ENCODE measurements around the gene S100A2.
A peak's percentile ranks its signal among the peaks of the same experiment; 100 is the strongest.

Gene S100A2

DNA sequence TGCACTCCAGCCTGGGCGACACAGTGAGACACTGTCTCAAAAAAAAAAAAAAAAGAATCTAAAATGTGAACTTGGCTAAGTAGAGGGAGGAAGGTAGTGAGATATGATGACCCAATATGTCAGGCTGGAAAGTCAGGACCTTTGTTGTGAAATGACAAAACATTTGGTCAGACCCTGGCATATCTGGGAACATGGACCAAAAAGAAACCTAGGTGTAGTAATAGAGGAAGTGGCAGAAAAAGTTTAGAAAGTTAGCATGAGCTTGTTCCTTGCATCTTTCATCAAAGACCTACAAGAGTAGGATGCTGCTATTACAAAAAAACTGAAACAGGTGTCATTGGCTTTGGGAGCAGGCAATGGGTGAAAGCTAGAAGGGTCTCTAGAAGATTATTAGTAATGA is 9.3 kb downstream of the S100A2 start:
- DNase-seq (ENCODE audit: low read depth): no peak
- no peak overlapping the region for H3K4me3 ChIP-seq (ENCODE audit: low read depth, low read length)
- TF ChIP-seq, protein P1, sequence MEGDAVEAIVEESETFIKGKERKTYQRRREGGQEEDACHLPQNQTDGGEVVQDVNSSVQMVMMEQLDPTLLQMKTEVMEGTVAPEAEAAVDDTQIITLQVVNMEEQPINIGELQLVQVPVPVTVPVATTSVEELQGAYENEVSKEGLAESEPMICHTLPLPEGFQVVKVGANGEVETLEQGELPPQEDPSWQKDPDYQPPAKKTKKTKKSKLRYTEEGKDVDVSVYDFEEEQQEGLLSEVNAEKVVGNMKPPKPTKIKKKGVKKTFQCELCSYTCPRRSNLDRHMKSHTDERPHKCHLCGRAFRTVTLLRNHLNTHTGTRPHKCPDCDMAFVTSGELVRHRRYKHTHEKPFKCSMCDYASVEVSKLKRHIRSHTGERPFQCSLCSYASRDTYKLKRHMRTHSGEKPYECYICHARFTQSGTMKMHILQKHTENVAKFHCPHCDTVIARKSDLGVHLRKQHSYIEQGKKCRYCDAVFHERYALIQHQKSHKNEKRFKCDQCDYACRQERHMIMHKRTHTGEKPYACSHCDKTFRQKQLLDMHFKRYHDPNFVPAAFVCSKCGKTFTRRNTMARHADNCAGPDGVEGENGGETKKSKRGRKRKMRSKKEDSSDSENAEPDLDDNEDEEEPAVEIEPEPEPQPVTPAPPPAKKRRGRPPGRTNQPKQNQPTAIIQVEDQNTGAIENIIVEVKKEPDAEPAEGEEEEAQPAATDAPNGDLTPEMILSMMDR (IDR thresholded peaks at IDR 0.05; ENCODE audit: low read depth, low read length, missing control alignments): no peak

DNA sequence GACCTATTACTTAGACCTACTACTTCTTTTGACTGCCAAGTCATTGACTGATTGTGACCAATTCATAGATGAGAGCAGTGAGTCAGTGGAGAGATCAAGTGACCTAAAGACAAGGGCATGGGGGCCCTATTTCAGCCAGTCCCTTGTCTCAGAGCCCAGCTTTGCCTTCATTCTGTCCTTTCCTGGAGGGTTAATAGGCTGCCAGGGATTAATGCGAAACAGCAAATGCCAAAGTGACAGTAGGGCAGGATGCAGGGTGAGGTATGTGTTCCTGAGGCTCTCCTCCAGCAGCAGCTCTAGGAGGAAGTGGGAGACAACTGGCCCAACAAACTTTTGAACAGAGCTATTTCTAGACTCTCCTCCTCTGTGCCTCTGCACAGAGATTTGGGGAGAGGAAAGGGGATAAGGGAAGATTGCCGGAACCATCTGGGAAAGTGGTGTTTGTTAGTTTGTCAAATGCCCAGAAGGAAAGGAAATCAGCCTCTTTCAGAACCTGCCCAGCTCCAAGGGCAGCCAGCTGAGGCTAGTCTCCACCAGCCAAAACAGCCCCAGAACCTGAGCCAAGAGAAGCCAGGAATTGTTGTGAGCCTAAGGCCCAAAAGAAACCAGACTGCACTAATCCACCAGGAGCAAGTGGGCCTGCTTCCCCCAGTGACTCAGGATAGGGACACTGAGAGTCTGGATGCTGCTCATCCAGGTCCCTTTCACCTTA is 11.7 kb downstream of the S100A2 start:
- TF ChIP-seq, protein P1 (IDR thresholded peaks at IDR 0.05; ENCODE audit: low read depth, low read length, missing control alignments): no peak
- H3K4me3 ChIP-seq (ENCODE audit: low read depth, low read length): no peak overlapping the region
- DNase-seq (ENCODE audit: low read depth): no peak

DNA sequence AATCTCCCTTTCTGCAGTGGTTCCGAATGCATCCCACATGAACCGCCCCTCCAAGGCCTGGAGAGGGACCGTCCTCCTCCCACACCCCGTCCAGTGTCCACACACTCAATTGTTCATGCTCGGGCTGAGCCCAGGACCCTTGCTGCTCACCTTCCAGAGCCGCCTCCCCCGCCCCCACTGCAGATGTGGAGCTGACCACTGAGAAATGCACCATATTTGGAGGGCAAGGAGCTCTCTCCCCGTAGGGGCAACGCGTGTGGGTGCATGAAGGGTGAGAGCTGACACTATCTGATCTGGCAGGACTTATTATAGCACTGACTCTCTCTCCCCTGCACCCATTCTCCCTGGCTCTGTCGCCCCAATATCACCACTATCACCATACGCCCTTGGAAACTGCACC is 12.5 kb downstream of the S100A2 start:
- TF ChIP-seq, protein P1 (IDR thresholded peaks at IDR 0.05; ENCODE audit: low read depth, low read length, missing control alignments): no peak
- no peak overlapping the region for H3K4me3 ChIP-seq (ENCODE audit: low read depth, low read length)
- DNase-seq (ENCODE audit: low read depth): no peak

DNA sequence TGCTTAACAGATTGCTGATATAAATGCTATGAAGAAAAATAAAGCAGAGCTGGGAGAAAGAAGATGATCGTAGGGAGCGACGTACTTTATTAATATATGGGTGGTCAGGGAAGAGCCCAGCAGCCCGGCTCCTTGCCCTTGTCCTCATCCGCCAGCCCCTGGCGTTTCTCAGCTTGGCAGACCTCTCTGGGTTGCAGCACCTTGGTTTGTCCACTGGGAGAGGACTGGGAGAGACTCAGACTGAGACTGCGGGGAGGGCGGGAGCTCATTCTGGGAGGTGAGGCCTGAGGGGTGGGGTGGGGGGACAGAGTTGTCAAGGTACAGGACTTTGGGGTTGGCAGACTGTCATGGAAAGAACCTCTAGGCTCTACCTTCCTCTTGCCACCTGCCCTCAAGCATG is 13.3 kb downstream of the S100A2 start:
- DNase-seq (ENCODE audit: low read depth): no peak
- no peak overlapping the region for H3K4me3 ChIP-seq (ENCODE audit: low read depth, low read length)
- TF ChIP-seq, protein P1 (IDR thresholded peaks at IDR 0.05; ENCODE audit: low read depth, low read length, missing control alignments): peak; percentile 1

DNA sequence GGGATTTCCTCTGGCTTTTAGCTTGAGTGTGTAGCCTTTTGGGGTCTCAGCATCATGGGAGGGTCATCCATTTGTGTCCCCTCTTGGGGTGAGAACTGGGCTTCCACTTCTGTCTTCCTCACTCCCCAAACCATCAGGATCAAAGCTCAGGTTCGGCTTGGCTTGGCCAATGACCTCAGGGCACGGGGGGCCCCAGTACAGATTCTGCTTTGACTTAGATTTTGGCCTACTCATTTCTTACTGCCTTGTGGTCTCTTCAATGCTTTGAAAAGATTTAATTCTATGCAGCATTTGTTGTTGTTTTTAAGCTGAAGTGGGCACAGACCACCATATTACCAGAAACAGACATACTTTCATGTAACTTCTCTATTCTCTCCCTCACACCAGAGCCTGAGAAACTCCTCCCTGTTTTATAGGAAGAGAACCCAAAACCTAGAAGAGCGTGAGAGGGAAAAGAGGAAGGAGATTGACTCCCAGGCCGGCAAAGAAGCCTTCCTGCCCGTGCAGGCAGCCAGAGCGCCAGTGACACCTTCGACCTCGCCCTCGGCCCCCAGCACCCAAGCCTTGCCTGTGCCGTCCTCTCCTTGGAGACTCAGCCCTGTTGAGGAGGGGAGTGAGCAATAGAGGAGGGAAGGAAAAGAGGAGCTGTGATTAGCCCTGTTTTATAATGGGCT is 14.7 kb downstream of the S100A2 start:
- no peak for DNase-seq (ENCODE audit: low read depth)

DNA sequence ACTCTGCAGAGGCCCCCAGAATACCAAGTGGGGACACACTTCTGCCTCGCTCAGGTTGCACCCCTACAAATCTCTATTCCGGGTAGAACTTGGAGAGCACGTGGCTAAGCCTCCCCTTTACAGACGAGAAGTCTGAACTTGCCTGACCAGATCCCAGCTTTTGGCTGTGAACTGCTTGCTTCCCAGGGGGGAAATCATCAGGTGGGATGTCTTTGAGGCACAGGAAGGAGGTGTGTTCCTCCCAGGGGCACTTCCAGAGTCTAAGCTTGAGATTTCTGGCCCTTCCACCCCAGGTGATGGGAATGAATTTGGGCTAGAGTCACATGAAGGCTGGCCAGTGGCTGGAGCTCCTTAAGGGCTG is 15.3 kb downstream of the S100A2 start:
- no peak for DNase-seq (ENCODE audit: low read depth)
- no peak overlapping the region for H3K4me3 ChIP-seq (ENCODE audit: low read depth, low read length)
- TF ChIP-seq, protein P1 (IDR thresholded peaks at IDR 0.05; ENCODE audit: low read depth, low read length, missing control alignments): no peak

More for the DNA sequence above, 14.7 kb downstream of the S100A2 start:
- no peak overlapping the region for H3K4me3 ChIP-seq (ENCODE audit: low read depth, low read length)
- TF ChIP-seq, protein P1 (IDR thresholded peaks at IDR 0.05; ENCODE audit: low read depth, low read length, missing control alignments): no peak

Data from GM12864 (cell line).